SK-N-SH treated with all-trans-retinoic acid at 6 μM for 48 hours (cell line): ENCODE data around the gene LARGE1.

Source experiments
- ATAC-seq: fragments of 200-7000 bp; cut with Tn5 transposase; 3 replicates; pipeline ENCODE4 v1.9.1; 2020; ENCODE audit warnings: mild to moderate bottlenecking, moderate library complexity
- ARNTL ChIP-seq: fragments of 450-650 bp; formaldehyde crosslinking; IDR thresholded peaks from 2 replicates; pipeline ENCODE4 v1.5.0; 2020; ENCODE audit warnings: low read depth, mild to moderate bottlenecking, moderate library complexity, borderline replicate concordance
- BACH2 ChIP-seq: fragments of 250-450 bp; sonication (Bioruptor Pico); IDR thresholded peaks from 2 replicates; pipeline ENCODE4 v1.9.0; 2021; ENCODE audit warnings: mild to moderate bottlenecking, borderline replicate concordance
- CREB5 ChIP-seq: fragments of 250-450 bp; sonication (Bioruptor Pico); IDR thresholded peaks from 2 replicates; pipeline ENCODE4 v1.5.1; 2020; ENCODE audit warnings: low read depth, mild to moderate bottlenecking, moderate library complexity
- CSDC2 ChIP-seq: fragments of 250-450 bp; sonication (Bioruptor Pico); IDR thresholded peaks from 2 replicates; pipeline ENCODE4 v1.5.0; 2020; ENCODE audit warnings: mild to moderate bottlenecking, moderate library complexity
- ESRRG ChIP-seq: fragments of 250-450 bp; sonication (Bioruptor Pico); IDR thresholded peaks from 2 replicates; pipeline ENCODE4 v1.6.1; 2021; ENCODE audit warnings: mild to moderate bottlenecking
- GLIS3 ChIP-seq: fragments of 250-450 bp; sonication (Bioruptor Pico); IDR thresholded peaks from 2 replicates; pipeline ENCODE4 v1.5.0; 2020; ENCODE audit warnings: mild to moderate bottlenecking, moderate library complexity
- ISL1 ChIP-seq: fragments of 250-450 bp; sonication (Bioruptor Pico); IDR thresholded peaks from 2 replicates; pipeline ENCODE4 v2.1.2; 2022; ENCODE audit warnings: mild to moderate bottlenecking, moderate library complexity
- OSR1 ChIP-seq: fragments of 250-450 bp; sonication (Bioruptor Pico); IDR thresholded peaks from 2 replicates; pipeline ENCODE4 v1.8.0; 2022; ENCODE audit warnings: moderate library complexity, mild to moderate bottlenecking, inconsistent platforms
- PPARA ChIP-seq: fragments of 250-450 bp; sonication (Bioruptor Pico); IDR thresholded peaks from 2 replicates; pipeline ENCODE4 v1.5.0; 2020; ENCODE audit warnings: mild to moderate bottlenecking, borderline replicate concordance
- RARB ChIP-seq: fragments of 250-450 bp; sonication (Bioruptor Pico); IDR thresholded peaks from 2 replicates; pipeline ENCODE4 v1.8.0; 2021; ENCODE audit warnings: mild to moderate bottlenecking, moderate library complexity
- SNAI2 ChIP-seq: fragments of 250-450 bp; sonication (Bioruptor Pico); IDR thresholded peaks from 2 replicates; pipeline ENCODE4 v1.5.0; 2020; ENCODE audit warnings: mild to moderate bottlenecking, moderate library complexity
- ZC3H10 ChIP-seq: fragments of 250-450 bp; sonication (Bioruptor Pico); IDR thresholded peaks from 2 replicates; pipeline ENCODE4 v1.5.1; 2021; ENCODE audit warnings: mild to moderate bottlenecking, moderate library complexity
- ZFP3 ChIP-seq: fragments of 250-450 bp; sonication (Bioruptor Pico); IDR thresholded peaks from 2 replicates; pipeline ENCODE4 v1.5.0; 2020; ENCODE audit warnings: mild to moderate bottlenecking, moderate library complexity
- ZNF565 ChIP-seq: fragments of 450-650 bp; formaldehyde crosslinking; conservative IDR thresholded peaks from 2 replicates; pipeline ENCODE4 v1.5.0; 2020; ENCODE audit warnings: low read depth, mild to moderate bottlenecking, moderate library complexity
- ZNF70 ChIP-seq: fragments of 450-650 bp; formaldehyde crosslinking; IDR thresholded peaks from 2 replicates; pipeline ENCODE4 v1.5.0; 2020; ENCODE audit warnings: mild to moderate bottlenecking, moderate library complexity
- ZNF8 ChIP-seq: fragments of 450-650 bp; formaldehyde crosslinking; IDR thresholded peaks from 2 replicates; pipeline ENCODE4 v1.5.0; 2020; ENCODE audit warnings: mild to moderate bottlenecking, moderate library complexity
- TF ChIP-seq, protein P1 (sequence below): fragments of 250-450 bp; sonication (Bioruptor Pico); IDR thresholded peaks from 2 replicates; pipeline ENCODE4 v1.8.0; 2020; ENCODE audit warnings: mild to moderate bottlenecking, moderate library complexity, borderline replicate concordance
- TF ChIP-seq, protein P2 (sequence below): fragments of 250-450 bp; sonication (Bioruptor Pico); IDR thresholded peaks from 2 replicates; pipeline ENCODE4 v1.8.0; 2021; ENCODE audit warnings: low read depth, mild to moderate bottlenecking, moderate library complexity, borderline replicate concordance
- TF ChIP-seq, protein P3 (sequence below): fragments of 250-450 bp; sonication (Bioruptor Pico); IDR thresholded peaks from 2 replicates; pipeline ENCODE4 v1.5.0; 2020; ENCODE audit warnings: mild to moderate bottlenecking, moderate library complexity
- TF ChIP-seq, protein P4 (sequence below): fragments of 250-450 bp; sonication (Bioruptor Pico); IDR thresholded peaks from 2 replicates; pipeline ENCODE4 v1.5.1; 2021; ENCODE audit warnings: mild to moderate bottlenecking, moderate library complexity

Gene LARGE1

DNA sequence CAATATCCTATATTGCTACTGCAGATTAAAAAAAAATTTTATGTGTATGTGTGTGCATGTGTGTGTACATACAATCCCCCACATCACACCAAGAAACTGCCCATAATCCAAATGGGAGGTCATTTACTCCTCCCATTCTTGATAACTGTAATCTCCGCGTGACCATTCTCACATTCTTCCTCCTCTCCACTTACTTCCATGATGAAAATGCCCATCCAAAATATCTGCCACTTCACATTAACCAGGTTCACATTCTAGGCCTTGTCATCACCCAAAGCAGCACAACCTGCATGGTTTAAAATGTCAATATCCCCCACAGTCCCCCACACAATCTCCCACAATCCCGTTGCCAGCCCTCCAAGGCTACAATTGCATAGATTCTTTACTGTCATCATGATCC, 149.6 kb downstream of the LARGE1 start:
- no peak for ATAC-seq

GRCh38 chr22:33766091-33766490, 154.2 kb downstream of the LARGE1 start:
- no peak for ATAC-seq
- TF ChIP-seq ISL1 (no peak), CREB5 (CRISPR knock-in tag) (no peak), ZNF565 (CRISPR knock-in tag) (no peak), ZFP3 (CRISPR knock-in tag) (no peak), GLIS3 (CRISPR knock-in tag) (no peak), RARB (no peak), ESRRG (no peak), ARNTL (no peak), BACH2 (CRISPR knock-in tag) (no peak), ZNF8 (CRISPR knock-in tag) (no peak)
- TF ChIP-seq, protein P1, sequence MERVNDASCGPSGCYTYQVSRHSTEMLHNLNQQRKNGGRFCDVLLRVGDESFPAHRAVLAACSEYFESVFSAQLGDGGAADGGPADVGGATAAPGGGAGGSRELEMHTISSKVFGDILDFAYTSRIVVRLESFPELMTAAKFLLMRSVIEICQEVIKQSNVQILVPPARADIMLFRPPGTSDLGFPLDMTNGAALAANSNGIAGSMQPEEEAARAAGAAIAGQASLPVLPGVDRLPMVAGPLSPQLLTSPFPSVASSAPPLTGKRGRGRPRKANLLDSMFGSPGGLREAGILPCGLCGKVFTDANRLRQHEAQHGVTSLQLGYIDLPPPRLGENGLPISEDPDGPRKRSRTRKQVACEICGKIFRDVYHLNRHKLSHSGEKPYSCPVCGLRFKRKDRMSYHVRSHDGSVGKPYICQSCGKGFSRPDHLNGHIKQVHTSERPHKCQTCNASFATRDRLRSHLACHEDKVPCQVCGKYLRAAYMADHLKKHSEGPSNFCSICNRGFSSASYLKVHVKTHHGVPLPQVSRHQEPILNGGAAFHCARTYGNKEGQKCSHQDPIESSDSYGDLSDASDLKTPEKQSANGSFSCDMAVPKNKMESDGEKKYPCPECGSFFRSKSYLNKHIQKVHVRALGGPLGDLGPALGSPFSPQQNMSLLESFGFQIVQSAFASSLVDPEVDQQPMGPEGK (CRISPR knock-in tag): no peak
- TF ChIP-seq, protein P2, sequence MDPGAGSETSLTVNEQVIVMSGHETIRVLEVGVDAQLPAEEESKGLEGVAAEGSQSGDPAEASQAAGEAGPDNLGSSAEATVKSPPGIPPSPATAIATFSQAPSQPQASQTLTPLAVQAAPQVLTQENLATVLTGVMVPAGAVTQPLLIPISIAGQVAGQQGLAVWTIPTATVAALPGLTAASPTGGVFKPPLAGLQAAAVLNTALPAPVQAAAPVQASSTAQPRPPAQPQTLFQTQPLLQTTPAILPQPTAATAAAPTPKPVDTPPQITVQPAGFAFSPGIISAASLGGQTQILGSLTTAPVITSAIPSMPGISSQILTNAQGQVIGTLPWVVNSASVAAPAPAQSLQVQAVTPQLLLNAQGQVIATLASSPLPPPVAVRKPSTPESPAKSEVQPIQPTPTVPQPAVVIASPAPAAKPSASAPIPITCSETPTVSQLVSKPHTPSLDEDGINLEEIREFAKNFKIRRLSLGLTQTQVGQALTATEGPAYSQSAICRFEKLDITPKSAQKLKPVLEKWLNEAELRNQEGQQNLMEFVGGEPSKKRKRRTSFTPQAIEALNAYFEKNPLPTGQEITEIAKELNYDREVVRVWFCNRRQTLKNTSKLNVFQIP (CRISPR knock-in tag): no peak
- TF ChIP-seq, protein P3, sequence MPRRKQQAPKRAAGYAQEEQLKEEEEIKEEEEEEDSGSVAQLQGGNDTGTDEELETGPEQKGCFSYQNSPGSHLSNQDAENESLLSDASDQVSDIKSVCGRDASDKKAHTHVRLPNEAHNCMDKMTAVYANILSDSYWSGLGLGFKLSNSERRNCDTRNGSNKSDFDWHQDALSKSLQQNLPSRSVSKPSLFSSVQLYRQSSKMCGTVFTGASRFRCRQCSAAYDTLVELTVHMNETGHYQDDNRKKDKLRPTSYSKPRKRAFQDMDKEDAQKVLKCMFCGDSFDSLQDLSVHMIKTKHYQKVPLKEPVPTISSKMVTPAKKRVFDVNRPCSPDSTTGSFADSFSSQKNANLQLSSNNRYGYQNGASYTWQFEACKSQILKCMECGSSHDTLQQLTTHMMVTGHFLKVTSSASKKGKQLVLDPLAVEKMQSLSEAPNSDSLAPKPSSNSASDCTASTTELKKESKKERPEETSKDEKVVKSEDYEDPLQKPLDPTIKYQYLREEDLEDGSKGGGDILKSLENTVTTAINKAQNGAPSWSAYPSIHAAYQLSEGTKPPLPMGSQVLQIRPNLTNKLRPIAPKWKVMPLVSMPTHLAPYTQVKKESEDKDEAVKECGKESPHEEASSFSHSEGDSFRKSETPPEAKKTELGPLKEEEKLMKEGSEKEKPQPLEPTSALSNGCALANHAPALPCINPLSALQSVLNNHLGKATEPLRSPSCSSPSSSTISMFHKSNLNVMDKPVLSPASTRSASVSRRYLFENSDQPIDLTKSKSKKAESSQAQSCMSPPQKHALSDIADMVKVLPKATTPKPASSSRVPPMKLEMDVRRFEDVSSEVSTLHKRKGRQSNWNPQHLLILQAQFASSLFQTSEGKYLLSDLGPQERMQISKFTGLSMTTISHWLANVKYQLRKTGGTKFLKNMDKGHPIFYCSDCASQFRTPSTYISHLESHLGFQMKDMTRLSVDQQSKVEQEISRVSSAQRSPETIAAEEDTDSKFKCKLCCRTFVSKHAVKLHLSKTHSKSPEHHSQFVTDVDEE (CRISPR knock-in tag): no peak
- TF ChIP-seq, protein P4, sequence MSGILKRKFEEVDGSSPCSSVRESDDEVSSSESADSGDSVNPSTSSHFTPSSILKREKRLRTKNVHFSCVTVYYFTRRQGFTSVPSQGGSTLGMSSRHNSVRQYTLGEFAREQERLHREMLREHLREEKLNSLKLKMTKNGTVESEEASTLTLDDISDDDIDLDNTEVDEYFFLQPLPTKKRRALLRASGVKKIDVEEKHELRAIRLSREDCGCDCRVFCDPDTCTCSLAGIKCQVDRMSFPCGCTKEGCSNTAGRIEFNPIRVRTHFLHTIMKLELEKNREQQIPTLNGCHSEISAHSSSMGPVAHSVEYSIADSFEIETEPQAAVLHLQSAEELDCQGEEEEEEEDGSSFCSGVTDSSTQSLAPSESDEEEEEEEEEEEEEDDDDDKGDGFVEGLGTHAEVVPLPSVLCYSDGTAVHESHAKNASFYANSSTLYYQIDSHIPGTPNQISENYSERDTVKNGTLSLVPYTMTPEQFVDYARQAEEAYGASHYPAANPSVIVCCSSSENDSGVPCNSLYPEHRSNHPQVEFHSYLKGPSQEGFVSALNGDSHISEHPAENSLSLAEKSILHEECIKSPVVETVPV (CRISPR knock-in tag): no peak

More for the DNA sequence above, 149.6 kb downstream of the LARGE1 start:
- no peak for TF ChIP-seq ZC3H10
- TF ChIP-seq ZNF565 (CRISPR knock-in tag): no peak
- TF ChIP-seq ZNF8 (CRISPR knock-in tag): no peak
- no peak for TF ChIP-seq ZFP3 (CRISPR knock-in tag)
- TF ChIP-seq, protein P3 (CRISPR knock-in tag): no peak
- TF ChIP-seq ZNF70 (CRISPR knock-in tag): no peak
- no peak for TF ChIP-seq RARB
- TF ChIP-seq ESRRG: no peak
- no peak for TF ChIP-seq PPARA (CRISPR knock-in tag)
- no peak for TF ChIP-seq CREB5 (CRISPR knock-in tag)
- TF ChIP-seq SNAI2 (CRISPR knock-in tag): no peak
- no peak for TF ChIP-seq CSDC2
- no peak for TF ChIP-seq OSR1 (CRISPR knock-in tag)
